ENCODE results near the gene PTPN21.

DNA sequence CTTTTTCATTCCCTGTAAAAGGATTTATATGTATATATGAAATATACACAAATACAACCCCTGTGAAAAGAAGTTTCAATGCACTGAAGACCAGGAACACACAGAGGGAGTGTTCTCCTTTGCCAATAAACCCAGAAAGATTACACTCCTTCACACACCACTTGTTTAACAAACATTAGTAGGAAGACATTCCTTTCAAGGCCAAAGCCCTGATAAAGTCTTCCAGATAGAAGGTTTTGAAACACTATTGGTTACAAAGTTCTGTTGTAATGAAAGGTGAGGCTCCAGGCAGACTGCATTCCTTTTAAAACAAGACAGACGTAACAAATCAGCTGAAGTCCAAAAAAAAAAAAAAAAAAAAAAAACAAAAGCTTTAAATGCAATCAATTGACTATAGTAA, 81.0 kb downstream of the PTPN21 start:
- TF ChIP-seq MAX (IDR thresholded peaks at IDR 0.05): no peak
- TF ChIP-seq ESRRA (IDR thresholded peaks at IDR 0.05; ENCODE audit: borderline replicate concordance, low read length): no peak
- TF ChIP-seq USF2 (IDR thresholded peaks at IDR 0.05): no peak
- TF ChIP-seq, protein P1, sequence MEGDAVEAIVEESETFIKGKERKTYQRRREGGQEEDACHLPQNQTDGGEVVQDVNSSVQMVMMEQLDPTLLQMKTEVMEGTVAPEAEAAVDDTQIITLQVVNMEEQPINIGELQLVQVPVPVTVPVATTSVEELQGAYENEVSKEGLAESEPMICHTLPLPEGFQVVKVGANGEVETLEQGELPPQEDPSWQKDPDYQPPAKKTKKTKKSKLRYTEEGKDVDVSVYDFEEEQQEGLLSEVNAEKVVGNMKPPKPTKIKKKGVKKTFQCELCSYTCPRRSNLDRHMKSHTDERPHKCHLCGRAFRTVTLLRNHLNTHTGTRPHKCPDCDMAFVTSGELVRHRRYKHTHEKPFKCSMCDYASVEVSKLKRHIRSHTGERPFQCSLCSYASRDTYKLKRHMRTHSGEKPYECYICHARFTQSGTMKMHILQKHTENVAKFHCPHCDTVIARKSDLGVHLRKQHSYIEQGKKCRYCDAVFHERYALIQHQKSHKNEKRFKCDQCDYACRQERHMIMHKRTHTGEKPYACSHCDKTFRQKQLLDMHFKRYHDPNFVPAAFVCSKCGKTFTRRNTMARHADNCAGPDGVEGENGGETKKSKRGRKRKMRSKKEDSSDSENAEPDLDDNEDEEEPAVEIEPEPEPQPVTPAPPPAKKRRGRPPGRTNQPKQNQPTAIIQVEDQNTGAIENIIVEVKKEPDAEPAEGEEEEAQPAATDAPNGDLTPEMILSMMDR (IDR thresholded peaks at IDR 0.05): no peak
